HepG2 (cell line): ENCODE measurements around the gene NFE2L3. TPM values are rescaled to one million over a fixed set of nuclear protein-coding genes. Genes with fewer than 3 reads are reported as not detected.

Experiments used
- AHR ChIP-seq: IDR thresholded peaks from 2 replicates; pipeline ENCODE4 v1.6.1; 2018; ENCODE audit warnings: missing genetic modification reagents, missing compliant biosample characterization
- ATM ChIP-seq: fragments of 450-650 bp; IDR thresholded peaks from 2 replicates; pipeline ENCODE4 v1.7.1; 2017; ENCODE audit warnings: mild to moderate bottlenecking, borderline replicate concordance
- BHLHE40 ChIP-seq: IDR thresholded peaks from 2 replicates; pipeline ENCODE4 v1.6.1; 2011; ENCODE audit warnings: low read length, improper control_type of control experiment
- BRD4 ChIP-seq: sonication (generic); formaldehyde crosslinking; IDR thresholded peaks from 2 replicates; pipeline ENCODE4 v1.4.0; 2020; ENCODE audit warnings: missing genetic modification reagents
- CCDC6 ChIP-seq: sonication (generic); formaldehyde crosslinking; IDR thresholded peaks from 2 replicates; pipeline ENCODE4 v1.8.1; 2022; ENCODE audit warnings: mild to moderate bottlenecking, missing genetic modification reagents, moderate library complexity
- DNMT3B ChIP-seq: conservative IDR thresholded peaks from 2 replicates; pipeline ENCODE4 v1.6.1; 2016; ENCODE audit warnings: missing biosample characterization, control low read depth
- FOXC1 ChIP-seq: sonication (generic); formaldehyde crosslinking; IDR thresholded peaks from 2 replicates; pipeline ENCODE4 v1.8.0; 2022; ENCODE audit warnings: mild to moderate bottlenecking, missing genetic modification reagents, borderline replicate concordance
- GFI1 ChIP-seq: sonication (generic); formaldehyde crosslinking; IDR thresholded peaks from 2 replicates; pipeline ENCODE4 v1.5.0; 2020; ENCODE audit warnings: missing genetic modification reagents, mild to moderate bottlenecking, borderline replicate concordance
- HCFC1 ChIP-seq: fragments of 150-350 bp; IDR thresholded peaks from 2 replicates; pipeline ENCODE4 v1.6.1; 2014; ENCODE audit warnings: low read depth, low read length
- HMG20B ChIP-seq: conservative IDR thresholded peaks from 2 replicates; pipeline ENCODE4 v1.6.1; 2016; ENCODE audit warnings: missing genetic modification reagents, missing compliant biosample characterization
- JARID2 ChIP-seq: sonication (generic); formaldehyde crosslinking; IDR thresholded peaks from 2 replicates; pipeline ENCODE4 v1.8.1; 2023; ENCODE audit warnings: missing genetic modification reagents, inconsistent platforms; ENCODE audit not compliant: insufficient replicate concordance
- KDM5A ChIP-seq: fragments of 200-600 bp; sonication (generic); IDR thresholded peaks from 2 replicates; pipeline ENCODE4 v1.7.0; 2018; ENCODE audit warnings: antibody characterized with exemption, mild to moderate bottlenecking, low read length, borderline replicate concordance
- LBX2 ChIP-seq: sonication (generic); formaldehyde crosslinking; IDR thresholded peaks from 2 replicates; pipeline ENCODE4 v1.5.0; 2020; ENCODE audit warnings: missing genetic modification reagents, mild to moderate bottlenecking, borderline replicate concordance
- PAF1 ChIP-seq: IDR thresholded peaks from 2 replicates; pipeline ENCODE4 v1.6.1; 2016; ENCODE audit warnings: missing genetic modification reagents, missing compliant biosample characterization
- RAD21 ChIP-seq: fragments of 450-650 bp; formaldehyde crosslinking; IDR thresholded peaks from 2 replicates; pipeline ENCODE4 v1.5.0; 2020; ENCODE audit warnings: mild to moderate bottlenecking
- RBFOX2 ChIP-seq: fragments of 200-400 bp; formaldehyde crosslinking; IDR thresholded peaks from 2 replicates; pipeline ENCODE4 v1.6.1; 2017; ENCODE audit warnings: low read depth, mild to moderate bottlenecking, low read length
- RBM22 ChIP-seq: fragments of 200-400 bp; formaldehyde crosslinking; optimal IDR thresholded peaks from 2 replicates; pipeline ENCODE3; 2017; ENCODE audit warnings: mild to moderate bottlenecking, low read length, moderate library complexity
- ZNF567 ChIP-seq: sonication (generic); formaldehyde crosslinking; IDR thresholded peaks from 2 replicates; pipeline ENCODE4 v1.8.1; 2023; ENCODE audit warnings: mild to moderate bottlenecking, missing genetic modification reagents, borderline replicate concordance
- ZNF607 ChIP-seq: sonication (generic); formaldehyde crosslinking; IDR thresholded peaks from 2 replicates; pipeline ENCODE4 v1.5.1; 2020; ENCODE audit warnings: missing genetic modification reagents, mild to moderate bottlenecking, borderline replicate concordance
- ZNF747 ChIP-seq: sonication (generic); formaldehyde crosslinking; IDR thresholded peaks from 2 replicates; pipeline ENCODE4 v1.8.1; 2023; ENCODE audit warnings: missing genetic modification reagents, mild to moderate bottlenecking, borderline replicate concordance
- ZNF780A ChIP-seq: sonication (generic); formaldehyde crosslinking; IDR thresholded peaks from 2 replicates; pipeline ENCODE4 v1.8.0; 2022; ENCODE audit warnings: mild to moderate bottlenecking, missing genetic modification reagents, moderate library complexity
- polyA plus RNA-seq, 8 experiments: library from polyadenylated mRNA; depleted of rRNA in 3 of 8; stranded (reverse) in 7 of 8; unstranded in 1 of 8; fragments of >200 nt; fragmentation: Illumina TruSeq in 4 of 8; extraction: Trizol in 4 of 8; gene quantifications; 2 replicates each; pipeline versions ENCODE4 v1.2.1 to v1.2.3, GENCODE V29; 2011 to 2016; ENCODE audit warnings: low read depth in 4 of 8, missing spikeins in 1 of 8, mixed read lengths in 1 of 8; ENCODE audit not compliant: insufficient read depth in 1 of 8
- total RNA-seq, 5 experiments: library from RNA; depleted of rRNA; stranded (reverse); fragments of >200 nt; fragmentation: Illumina TruSeq; extraction: Trizol; gene quantifications; 2 replicates each; pipeline ENCODE4 v1.2.3, GENCODE V29; 2016; ENCODE audit warnings: low read depth in 1 of 5

Gene NFE2L3
- total and polyA plus RNA-seq, 2 of the 13 experiments (the other 11 are each of a cell fraction or from before 2014, with no cell fraction given), result 11.4 to 19.4 TPM

DNA sequence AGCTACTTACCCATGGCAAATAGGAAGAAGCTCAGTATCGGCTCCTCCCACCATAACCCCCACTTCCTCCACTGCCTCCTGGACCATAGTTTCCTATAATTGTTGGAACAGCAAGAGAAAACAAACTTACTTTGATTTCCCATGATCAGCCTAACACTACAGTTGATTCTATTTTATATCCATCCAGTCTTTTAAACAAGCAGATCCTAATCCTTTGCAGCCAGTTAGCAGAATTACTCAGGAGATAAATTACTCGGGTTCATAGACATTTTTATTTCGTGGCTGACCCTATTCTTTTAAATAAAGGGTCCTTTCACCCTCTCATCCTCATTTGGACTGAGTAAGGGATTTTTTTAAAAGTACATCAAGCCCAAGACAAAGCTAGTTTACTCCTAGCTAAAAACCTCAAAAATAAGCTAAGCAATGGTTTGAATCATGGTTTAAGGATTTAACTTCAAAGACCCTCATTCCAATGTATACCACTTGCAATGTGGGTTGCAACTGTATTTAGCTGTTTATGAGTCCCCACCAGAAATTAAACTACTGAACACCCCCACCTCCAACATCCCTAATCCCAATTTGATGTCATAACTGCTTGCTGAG is 40.6 kb downstream of the NFE2L3 start (continued):
- TF ChIP-seq RAD21, result no peak
- no peak for TF ChIP-seq GFI1 (CRISPR knock-in tag)
- TF ChIP-seq BHLHE40, result no peak
- no peak for TF ChIP-seq FOXC1 (CRISPR knock-in tag)
- no peak for TF ChIP-seq LBX2 (CRISPR knock-in tag)
- peak; percentile 37 for TF ChIP-seq RBM22
- TF ChIP-seq KDM5A, result no peak
- no peak for TF ChIP-seq JARID2 (CRISPR knock-in tag)
- TF ChIP-seq HCFC1, result no peak
- no peak for TF ChIP-seq ATM
- no peak for TF ChIP-seq ZNF747 (CRISPR knock-in tag)
- no peak for TF ChIP-seq HMG20B
- no peak for TF ChIP-seq ZNF567 (CRISPR knock-in tag)
- 0 out of 2 replicates have a peak, but pooled peaks have one; percentile 79 for TF ChIP-seq PAF1 (CRISPR knock-in tag)
- no peak for TF ChIP-seq ZNF607 (CRISPR knock-in tag)
- no peak for TF ChIP-seq DNMT3B (CRISPR knock-in tag)
- no peak for TF ChIP-seq BRD4 (CRISPR knock-in tag)
- peak; percentile 44; the same call in 1 of the 2 replicates for TF ChIP-seq RBFOX2
- TF ChIP-seq AHR (CRISPR knock-in tag), result no peak
- TF ChIP-seq CCDC6 (CRISPR knock-in tag), result no peak
- no peak for TF ChIP-seq ZNF780A (CRISPR knock-in tag)
